Natural killer cell (primary cell): ENCODE data around the gene PRCC. TPM values are rescaled to one million over a fixed set of nuclear protein-coding genes. Genes with fewer than 3 reads are reported as not detected.

Experiments used
- ATAC-seq, 3 donors: fragments of 150-1000 bp in 2 of 3; fragments of 200-7000 bp in 1 of 3; cut with Tn5 transposase; 1 replicate in 1 of 3; 2 replicates in 2 of 3; pipeline ENCODE4 v1.10.0; 2021; ENCODE audit warnings: mild to moderate bottlenecking in 2 of 3, moderate library complexity in 2 of 3
- DNase-seq, 2 donors: peaks; one replicate each; pipeline versions ENCODE4 v3.0.0 to v3.0.0-alpha.2; 2013 to 2021; ENCODE audit warnings: mixed read lengths in 1 of 2
- H3K27ac ChIP-seq: one replicate; pipeline ENCODE4 v1.5.1; 2013; ENCODE audit warnings: mild to moderate bottlenecking, low read length
- H3K27me3 ChIP-seq: one replicate; pipeline ENCODE4 v1.6.1; 2013; ENCODE audit warnings: low read length; ENCODE audit not compliant: control insufficient read depth, insufficient read depth
- H3K36me3 ChIP-seq: one replicate; pipeline ENCODE4 v1.6.1; 2013; ENCODE audit warnings: low read length; ENCODE audit not compliant: control insufficient read depth, insufficient read depth
- H3K4me1 ChIP-seq: one replicate; pipeline ENCODE4 v1.6.1; 2013; ENCODE audit warnings: low read length; ENCODE audit not compliant: control insufficient read depth, insufficient read depth
- H3K4me3 ChIP-seq: one replicate; pipeline ENCODE4 v1.5.1; 2013; ENCODE audit warnings: low read length
- H3K9me3 ChIP-seq: one replicate; pipeline ENCODE4 v1.6.1; 2013; ENCODE audit warnings: low read length; ENCODE audit not compliant: control insufficient read depth, insufficient read depth
- H3K27ac Mint-ChIP-seq, 2 donors: one replicate each; pipeline ENCODE4 v1.8.0; 2022; ENCODE audit warnings: mild to moderate bottlenecking in 2 of 2, mixed read lengths in 2 of 2, moderate library complexity in 1 of 2
- H3K27me3 Mint-ChIP-seq, 2 donors: one replicate each; pipeline ENCODE4 v1.8.0; 2022; ENCODE audit warnings: low read depth in 2 of 2, mixed read lengths in 2 of 2
- H3K36me3 Mint-ChIP-seq: one replicate; pipeline ENCODE4 v1.8.0; 2022; ENCODE audit warnings: mixed read lengths
- H3K4me1 Mint-ChIP-seq, 2 donors: one replicate each; pipeline ENCODE4 v1.8.0; 2022; ENCODE audit warnings: mixed read lengths in 2 of 2
- H3K4me3 Mint-ChIP-seq: one replicate; pipeline ENCODE4 v1.8.0; 2022; ENCODE audit warnings: mild to moderate bottlenecking, moderate library complexity, mixed read lengths
- H3K9me3 Mint-ChIP-seq, 2 donors: one replicate each; pipeline ENCODE4 v1.8.0; 2022; ENCODE audit warnings: mixed read lengths in 2 of 2
- CTCF ChIP-seq: fragments of 200-600 bp; IDR thresholded peaks from one replicate; pipeline ENCODE4 v1.8.0; 2022; ENCODE audit warnings: antibody characterized with exemption
- WGBS: methylation state at CpG from one replicate; pipeline ENCODE4 v1.1.7; 2013; ENCODE audit warnings: missing lambda C conversion rate; ENCODE audit not compliant: insufficient coverage; 5-methylcytosine and 5-hydroxymethylcytosine counted together
- intact Hi-C: fragments of 100-400 bp; cut with micrococcal nuclease; formaldehyde crosslinking; loops from one replicate; pipeline ENCODE4 v1.14.2; 2022
- total RNA-seq, 4 donors: library from RNA; stranded (reverse); fragments of 120-200 nt in 1 of 4; gene quantifications; one replicate each; pipeline versions ENCODE4 v1.2.3 to v1.2.4, GENCODE V29; 2013 to 2022

The PRCC gene
- total RNA-seq, 3 donors from 2014 or later (not counting 1 experiment from before 2014, with no cell fraction given), result 66.5 to 92.4 (median 69.1) TPM

GRCh38 chr1:156740741-156741480, 26.4 kb upstream of the PRCC start, which contains the start of gene MRPL24:
Gene MRPL24, minus strand, starts transcription at chr1:156741088. Its CDS starts 2,384 bp downstream, at chr1:156738704.
- Histone ChIP-seq H3K4me3 (peak within 1 kb of the TSS; percentile 52), H3K36me3 (peaks cover 30% of the 10 kb centered on the region), H3K27me3 (no peaks in the 10 kb centered on the region), H3K27ac (peak within 1 kb of the TSS; percentile 84), H3K9me3 (no peaks in the 10 kb centered on the region), H3K4me1 (peaks cover 14% of the 10 kb centered on the region)
- Mint-ChIP-seq H3K27ac (peak within 1 kb of the TSS; percentile 95 to 96), H3K4me1 (peaks cover 30% of the 10 kb centered on the region in 2 donors), H3K36me3 (no peaks in the 10 kb centered on the region), H3K9me3 (no peaks in the 10 kb centered on the region), H3K27me3 (no peaks in the 10 kb centered on the region), H3K4me3 (peak within 1 kb of the TSS; percentile 92)
- peak; percentile 91 to 99 for DNase-seq
- intact Hi-C loops, result loop anchor here (1.0 kb wide), 3 partner anchors 10 to 26 kb away; partner anchors contain the start of genes HDGF, ISG20L2, METTL25B and PRCC
- TF ChIP-seq CTCF, result no peak
- under 1% methylated on average over 38 of the region's 38 CpGs for WGBS
- ATAC-seq, result peak; percentile 91 to 97 (median 93)

GRCh38 chr1:156741481-156741983, 25.8 kb upstream of the PRCC start:
- H3K4me1 Mint-ChIP-seq, result peaks cover 36% of the 10 kb centered on the region in 2 donors
- Histone ChIP-seq H3K36me3 (peaks cover 27% of the 10 kb centered on the region), H3K27me3 (no peaks in the 10 kb centered on the region), H3K9me3 (no peaks in the 10 kb centered on the region), H3K4me3 (peak overlapping the region; percentile 19), H3K27ac (peak overlapping the region; percentile 84), H3K4me1 (peaks cover 21% of the 10 kb centered on the region)
- H3K36me3 Mint-ChIP-seq, result no peaks in the 10 kb centered on the region
- H3K4me3 Mint-ChIP-seq, result peak overlapping the region; percentile 92
- WGBS, result 30% methylated on average over 5 of the region's 8 CpGs
- no peaks in the 10 kb centered on the region for H3K27me3 Mint-ChIP-seq
- H3K9me3 Mint-ChIP-seq, result no peaks in the 10 kb centered on the region
- intact Hi-C loops, result loop anchor here (1.0 kb wide), 3 partner anchors 10 to 26 kb away; partner anchors contain the start of genes HDGF, ISG20L2, METTL25B and PRCC
- peak overlapping the region; percentile 95 to 96 for H3K27ac Mint-ChIP-seq
- no peak for ATAC-seq
- no peak for DNase-seq
- no peak for TF ChIP-seq CTCF

- Mint-ChIP-seq H3K27me3 (no peaks in the 10 kb centered on the region), H3K4me3 (no peak overlapping the region), H3K9me3 (no peaks in the 10 kb centered on the region), H3K27ac (peak overlapping the region; percentile 95 to 96), H3K4me1 (peaks cover 39 to 40% of the 10 kb centered on the region in 2 donors), H3K36me3 (no peaks in the 10 kb centered on the region)
- Histone ChIP-seq H3K4me1 (peaks cover 26% of the 10 kb centered on the region), H3K27me3 (no peaks in the 10 kb centered on the region), H3K27ac (peak overlapping the region; percentile 84), H3K4me3 (no peak overlapping the region), H3K36me3 (peaks cover 23% of the 10 kb centered on the region), H3K9me3 (no peaks in the 10 kb centered on the region)
- TF ChIP-seq CTCF, result no peak
- DNase-seq (peak in 1 of 2 donors; percentile 7), ATAC-seq (no peak)
- intact Hi-C loops, result no loop called here
- 86% methylated on average over 3 of the region's 3 CpGs for WGBS
Observed at GRCh38 chr1:156742017-156742416, 25.3 kb upstream of the PRCC start.
